ENCODE measurements around the gene IL1RL2.

Gene IL1RL2

DNA sequence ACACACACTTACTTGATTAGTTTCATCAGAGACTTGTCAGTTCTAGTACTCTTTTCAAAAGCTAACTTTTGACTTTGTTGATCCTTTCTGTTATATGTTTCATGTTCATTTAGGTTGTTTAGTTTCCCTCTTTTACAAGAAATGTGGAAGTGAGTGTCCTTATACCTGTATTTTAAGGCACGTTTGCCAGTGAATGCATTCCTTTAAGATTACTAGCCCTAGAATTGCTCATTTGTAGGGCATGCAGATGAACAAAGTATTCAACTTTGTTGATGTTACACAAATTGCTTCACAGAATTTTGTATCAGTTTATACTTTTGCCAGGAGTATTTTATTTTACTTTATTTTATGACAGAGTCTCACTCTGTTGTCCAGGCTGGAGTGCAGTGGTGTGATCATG lies 6.3 kb downstream of the IL1RL2 start:
- intact Hi-C loops (cut with DNase I): no loop called here
- DNase-seq: no peak

DNA sequence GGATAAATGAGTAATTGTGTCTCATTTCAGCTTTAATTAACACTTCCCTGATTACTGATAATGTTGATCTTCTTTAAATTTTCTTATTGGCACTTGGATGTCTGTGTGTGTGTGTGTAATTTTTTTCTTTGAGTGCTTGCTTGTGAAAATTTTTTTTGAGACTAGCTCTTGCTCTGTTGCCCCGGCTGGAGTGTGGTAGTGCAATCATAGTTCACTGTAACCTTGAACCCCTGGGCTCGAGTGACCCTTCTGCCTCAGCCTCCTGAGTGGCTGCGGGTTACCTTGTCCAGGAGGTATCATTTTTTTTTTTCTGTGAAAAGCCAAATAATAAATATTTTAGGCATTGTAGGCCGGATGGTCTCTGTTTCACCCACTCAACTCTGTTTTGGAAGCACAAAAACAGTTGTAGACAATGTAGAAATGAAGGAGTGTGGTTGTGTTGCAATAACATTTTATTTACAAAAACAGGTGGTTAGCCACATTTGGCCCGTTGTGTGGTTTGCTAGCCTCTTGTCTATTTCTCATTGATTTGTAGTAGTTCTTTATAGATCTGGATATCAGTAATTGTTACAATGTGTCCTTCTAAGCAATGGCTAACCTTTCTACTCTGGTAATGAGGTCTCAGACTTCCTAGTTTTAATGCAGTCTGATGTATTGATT lies 7.9 kb downstream of the IL1RL2 start:
- DNase-seq: no peak
- intact Hi-C loops (cut with DNase I): no loop called here

DNA sequence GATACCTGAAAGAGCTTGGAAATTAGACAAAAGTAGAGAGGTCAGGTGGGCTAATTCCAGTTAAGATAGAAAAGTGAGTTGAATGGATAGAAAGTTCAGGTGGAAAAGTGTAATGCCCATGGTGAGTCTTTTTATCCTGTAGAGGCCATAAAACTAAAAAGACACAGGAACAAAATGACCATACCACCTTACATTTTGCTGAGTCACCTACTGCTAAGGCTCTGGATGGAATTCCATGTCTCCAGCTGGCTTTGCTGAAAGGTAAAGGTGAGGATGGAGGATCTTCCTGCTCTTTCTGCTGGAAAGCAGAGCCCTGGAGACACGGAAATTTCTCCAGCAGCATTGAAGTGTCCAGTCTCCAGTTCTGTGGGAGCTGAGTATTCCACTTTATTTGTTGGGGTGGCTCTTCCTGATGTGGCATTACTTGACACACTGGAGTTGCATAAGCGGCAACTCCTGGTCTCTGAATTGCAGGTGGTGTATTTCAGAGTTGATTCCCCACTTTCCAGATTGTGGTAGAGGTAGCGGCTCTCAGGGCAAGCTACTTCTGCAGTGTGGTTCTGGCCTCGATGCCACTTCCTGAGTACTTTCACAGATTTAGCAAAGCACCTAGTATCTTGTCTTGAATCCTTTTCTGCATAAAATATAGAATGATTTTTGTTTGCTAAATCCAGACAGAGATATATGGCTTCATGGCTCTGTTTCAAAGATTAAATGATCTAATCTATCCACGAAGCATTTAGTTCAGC lies 10.7 kb downstream of the IL1RL2 start:
- no peak for DNase-seq
- intact Hi-C loops (cut with DNase I): no loop called here

DNA sequence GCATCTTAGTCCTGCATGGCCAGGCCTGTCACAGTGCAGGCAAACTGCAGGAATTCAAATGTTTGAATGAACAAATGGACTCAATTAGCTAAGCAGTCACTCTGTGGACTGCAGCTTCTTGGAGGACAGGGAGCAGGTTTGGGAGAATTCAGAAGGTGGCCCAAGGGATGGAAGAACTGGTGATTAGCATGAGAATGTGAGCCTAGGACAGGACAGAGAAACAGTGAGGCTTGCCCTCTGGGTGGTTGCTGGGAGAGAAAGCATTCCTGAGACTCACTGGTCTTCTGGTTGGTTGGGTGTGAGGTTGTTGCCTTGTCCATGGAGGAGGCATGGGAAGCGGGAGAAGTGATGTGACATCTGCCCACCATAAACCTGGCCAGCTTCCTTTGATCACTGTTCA lies 13.7 kb downstream of the IL1RL2 start:
- intact Hi-C loops (cut with DNase I): no loop called here

DNA sequence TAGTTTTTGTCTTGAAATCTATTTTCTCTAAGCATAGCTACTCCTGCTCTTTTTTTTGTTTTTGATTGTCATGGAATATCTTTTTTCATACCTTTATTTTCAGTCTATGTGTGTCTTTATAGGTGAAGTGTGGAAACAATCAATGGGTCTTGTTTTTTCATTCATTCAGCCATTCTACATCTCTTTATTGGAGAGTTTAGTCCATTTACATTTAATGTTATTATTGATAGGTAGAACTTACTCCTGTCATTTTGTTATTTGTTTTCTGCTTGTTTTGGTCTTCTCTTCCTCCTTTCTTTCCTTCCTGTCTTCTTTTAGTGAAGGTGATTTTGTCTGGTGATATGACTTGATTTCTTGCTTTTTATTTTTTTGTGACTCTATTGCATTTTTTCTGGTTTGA lies 17.8 kb downstream of the IL1RL2 start:
- DNase-seq: no peak
- intact Hi-C loops (cut with DNase I): no loop called here

More for the DNA sequence above, 13.7 kb downstream of the IL1RL2 start:
- DNase-seq: no peak

DNA sequence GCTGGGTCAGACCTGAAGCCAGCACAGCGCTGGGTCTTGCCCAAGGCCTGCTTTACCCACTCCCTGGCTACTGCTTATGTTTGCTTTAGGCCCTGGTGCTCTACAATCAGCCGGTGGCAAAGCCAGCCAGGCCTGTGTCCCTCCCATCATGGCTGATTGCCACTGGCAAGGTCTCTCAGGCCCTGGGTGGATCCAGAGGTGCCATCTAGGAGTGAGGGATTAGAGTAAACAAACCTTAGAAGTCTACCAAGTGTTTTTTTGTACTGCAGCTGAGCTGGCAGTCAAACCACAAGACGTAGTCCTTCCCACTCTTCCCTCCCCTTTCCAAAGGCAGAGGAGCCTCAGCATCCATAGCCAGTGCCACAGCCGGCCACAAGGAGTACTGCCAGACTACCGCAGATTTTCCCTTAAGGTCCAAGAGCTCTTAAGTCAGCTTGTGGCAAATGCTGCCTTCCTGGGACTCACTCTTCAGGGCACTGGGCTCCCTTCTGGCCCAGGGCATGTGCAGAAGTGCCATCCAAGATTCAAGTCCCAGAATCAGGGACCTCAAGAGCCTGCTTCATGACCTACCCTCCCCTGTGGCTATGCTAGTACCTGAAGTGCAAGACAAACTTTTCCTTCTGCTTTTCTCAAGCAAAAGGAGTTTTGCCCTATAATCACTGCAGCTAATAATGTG lies 20.0 kb downstream of the IL1RL2 start:
- no peak for DNase-seq
- intact Hi-C loops (cut with DNase I): no loop called here

DNA sequence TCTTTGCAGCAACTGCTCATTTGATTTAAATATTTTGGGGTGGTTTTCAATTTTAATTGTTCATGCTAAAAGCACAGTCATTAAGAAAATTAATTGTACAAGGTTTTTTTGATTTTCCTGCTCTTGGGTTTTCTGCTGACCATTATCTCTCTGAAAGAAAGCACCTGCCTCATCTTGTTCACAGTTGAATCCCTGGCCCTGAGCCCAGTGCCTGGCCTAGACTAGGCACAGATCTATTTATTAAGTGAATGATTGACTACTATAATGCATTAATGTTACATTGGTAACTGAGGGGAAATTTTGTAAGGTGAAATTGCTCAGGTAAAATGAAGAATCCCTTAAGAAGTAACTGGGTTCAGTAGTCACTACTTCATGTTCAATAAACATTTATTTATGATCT lies 22.0 kb downstream of the IL1RL2 start:
- intact Hi-C loops (cut with DNase I): no loop called here
- no peak for DNase-seq

DNA sequence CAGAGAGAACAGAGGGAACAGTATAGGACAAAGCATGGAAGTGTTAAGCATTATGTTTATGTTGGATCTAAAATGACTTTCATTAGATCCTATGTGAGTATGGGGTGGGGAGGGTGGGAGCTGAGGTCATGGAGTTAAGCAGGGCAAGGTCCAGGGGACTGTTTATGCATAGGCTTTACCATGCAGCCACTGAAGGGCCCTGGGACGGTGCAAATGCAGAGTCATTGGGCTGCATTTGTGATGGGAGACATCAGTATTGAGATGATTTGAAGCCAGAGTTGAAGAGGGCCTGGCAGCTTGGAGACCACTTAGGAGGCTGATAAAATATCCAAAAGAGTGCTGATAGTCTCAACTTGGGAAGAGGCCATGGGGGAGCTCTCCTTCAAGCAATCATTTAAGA lies 22.7 kb downstream of the IL1RL2 start:
- intact Hi-C loops (cut with DNase I): no loop called here
- no peak for DNase-seq

DNA sequence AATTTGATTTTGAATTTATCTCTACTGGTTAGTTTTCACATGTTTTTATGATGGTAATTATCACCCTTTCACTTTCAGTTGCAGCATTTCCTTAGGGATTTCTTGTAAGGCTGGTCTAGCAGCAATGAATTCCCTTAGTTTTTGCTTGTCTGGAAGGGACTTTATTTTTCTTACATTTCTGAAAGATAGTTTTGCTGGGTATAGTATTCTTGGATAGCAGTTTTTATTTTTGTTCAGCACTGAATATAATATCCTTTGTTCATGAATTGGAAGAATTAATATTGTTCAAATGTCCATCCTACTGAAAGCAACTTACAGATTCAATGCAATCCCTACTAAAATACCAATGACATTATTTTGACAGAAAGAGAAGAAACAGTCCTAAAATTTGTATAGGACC lies 30.2 kb downstream of the IL1RL2 start:
- intact Hi-C loops (cut with DNase I): no loop called here
- no peak for DNase-seq

DNA sequence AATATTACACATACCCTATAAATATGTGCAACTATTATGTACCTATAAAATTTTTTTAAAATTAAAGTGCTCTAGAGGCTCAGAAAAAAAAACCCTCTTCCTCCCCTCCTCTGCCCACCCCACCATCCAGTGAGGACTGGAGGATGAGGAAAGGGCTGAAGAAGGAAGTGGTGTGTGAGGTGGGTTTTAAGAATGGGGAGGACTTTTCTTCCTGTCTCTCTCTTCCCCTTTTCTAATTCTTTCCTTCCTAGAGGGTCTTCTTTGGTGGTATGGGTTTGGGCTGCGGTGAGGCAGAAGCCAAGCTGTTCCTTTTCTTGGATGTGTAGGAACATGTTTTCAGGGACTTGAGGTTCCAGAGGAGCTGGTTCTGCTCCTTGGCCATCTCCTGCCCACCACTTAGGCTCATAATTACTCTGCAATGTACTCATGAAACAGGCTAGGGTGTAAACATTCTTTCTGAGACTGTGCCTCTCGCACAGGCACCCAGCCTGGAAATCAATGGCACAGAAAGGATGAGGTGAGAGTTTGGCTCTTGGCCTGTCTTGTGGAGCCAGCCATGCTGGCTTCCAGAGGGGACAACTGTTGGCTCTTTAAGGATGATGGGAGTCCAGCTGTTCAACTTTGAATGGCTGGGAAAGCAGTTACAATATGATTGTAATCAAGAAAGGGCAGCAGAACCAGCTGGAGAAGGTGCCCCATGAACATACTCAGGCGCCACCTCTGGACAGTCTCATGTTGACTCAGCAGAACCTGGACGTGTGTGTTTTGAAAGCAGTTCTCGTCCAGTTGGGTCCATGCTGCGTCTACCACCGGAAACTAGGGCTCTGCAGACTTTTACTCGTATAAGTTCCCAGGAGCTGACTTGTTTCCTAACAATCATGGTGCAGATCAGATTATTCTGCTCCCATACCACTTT lies 38.3 kb downstream of the IL1RL2 start:
- no peak for DNase-seq
- intact Hi-C loops (cut with DNase I): no loop called here

DNA sequence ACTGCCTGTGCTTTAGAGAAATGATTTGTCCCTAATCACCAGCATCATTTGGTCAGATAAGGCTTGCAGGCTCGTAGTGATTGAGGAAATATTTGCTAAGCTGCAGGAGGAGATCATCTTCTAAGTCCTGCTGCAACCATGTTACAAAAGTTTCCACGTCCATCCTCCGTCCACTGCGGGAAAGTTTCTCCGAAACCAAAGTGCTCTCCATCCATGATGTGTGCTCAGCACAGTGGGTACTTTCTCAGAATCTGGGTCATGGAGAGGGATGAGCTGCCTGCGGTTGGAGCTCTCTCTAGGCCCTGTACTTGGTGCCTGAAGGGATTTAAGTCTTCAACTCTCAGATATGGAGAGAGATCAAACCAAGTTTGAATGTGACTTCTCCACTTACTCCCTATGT lies 39.3 kb downstream of the IL1RL2 start:
- intact Hi-C loops (cut with DNase I): no loop called here
- no peak for DNase-seq

DNA sequence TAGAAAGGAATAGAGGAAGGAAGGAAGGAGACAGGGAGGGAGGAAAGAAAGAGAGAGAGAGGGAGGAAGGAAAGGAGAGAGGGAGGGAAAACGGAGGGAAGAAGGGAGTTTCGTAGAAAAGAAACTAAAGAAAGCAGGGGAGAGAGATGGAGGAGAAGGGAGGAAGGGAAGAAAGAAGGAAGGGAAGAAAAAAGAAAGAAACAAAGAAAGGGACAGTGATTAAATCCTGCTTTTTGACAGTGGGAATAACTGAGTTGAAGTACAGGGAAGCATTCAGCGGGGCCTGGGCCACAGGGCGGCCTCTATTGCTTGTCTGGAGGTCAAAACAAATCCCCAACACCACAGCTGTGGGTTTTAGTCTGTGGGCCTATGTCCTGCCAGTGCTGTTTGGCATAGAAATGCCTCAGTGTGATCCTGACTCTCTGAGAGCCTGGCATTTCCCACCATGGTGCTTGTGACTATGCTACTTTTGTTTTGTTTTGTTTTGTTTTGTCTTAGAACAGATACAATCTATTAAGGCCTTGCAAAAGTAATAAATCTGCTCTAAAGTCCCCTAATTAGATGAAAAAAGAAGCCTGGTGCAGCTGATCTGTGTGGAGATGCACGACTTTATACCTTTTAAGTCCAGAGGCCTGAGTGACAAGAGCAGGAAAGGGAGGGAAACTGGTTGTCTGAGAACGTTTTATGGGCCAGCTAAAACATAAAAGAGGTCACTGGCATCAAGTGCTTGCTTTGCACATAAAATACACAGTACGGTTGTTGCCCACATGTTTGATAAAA lies 40.0 kb downstream of the IL1RL2 start:
- intact Hi-C loops (cut with DNase I): no loop called here
- DNase-seq: peak in 2 of 10 donors; percentile 56 to 89

DNA sequence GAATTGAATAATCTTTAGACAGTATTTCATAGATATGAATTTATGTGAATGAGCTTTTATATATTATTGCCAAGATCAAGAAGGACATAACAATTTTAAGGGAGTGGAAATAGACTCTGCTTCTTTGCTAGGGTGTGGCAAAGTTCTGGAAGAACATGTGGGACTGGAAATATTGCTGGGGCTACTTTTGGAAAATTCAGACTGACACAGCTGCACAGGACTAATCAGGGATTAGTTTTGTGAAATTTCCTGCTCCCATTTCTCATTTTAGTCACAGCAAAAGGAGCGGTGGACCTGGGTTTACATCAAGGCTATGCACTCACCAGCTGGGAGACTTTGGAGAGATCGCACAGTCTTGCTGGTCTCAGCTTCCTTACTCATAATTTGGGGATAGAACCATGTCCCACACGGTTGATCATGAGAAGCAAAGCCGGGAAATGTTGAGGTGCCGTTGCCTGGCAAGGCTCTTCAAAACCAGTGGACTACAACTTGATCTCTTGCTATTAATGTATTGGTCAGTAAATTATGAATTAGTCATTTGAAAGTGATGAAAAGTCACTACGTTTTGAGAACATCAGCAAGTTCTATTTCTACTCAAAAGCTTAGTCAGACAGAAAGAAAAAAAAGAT lies 42.4 kb downstream of the IL1RL2 start:
- intact Hi-C loops (cut with DNase I): no loop called here
- DNase-seq: no peak

DNA sequence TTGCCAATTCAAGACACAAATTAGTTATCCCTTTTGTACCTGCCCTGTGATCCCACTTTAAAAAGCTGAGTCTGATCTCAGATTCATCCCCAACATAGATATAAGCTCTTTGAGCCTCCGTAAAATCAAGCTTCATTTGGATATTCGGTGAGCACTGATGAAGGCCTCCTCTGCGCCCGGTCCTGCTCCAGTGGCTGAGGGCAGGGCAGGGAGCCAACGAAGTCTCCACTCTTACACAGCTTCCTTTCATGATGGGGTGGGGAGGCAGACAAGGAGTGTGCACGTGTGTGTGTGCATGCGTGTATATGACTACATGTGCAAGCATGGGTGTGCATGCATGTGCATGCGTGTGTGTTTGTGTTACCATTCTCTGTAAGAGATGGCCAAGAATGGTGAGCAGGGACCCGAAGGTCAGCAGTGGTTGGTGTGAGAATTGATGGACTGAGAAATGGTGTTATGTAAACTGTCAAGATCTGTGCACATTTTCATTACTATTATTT lies 43.6 kb downstream of the IL1RL2 start:
- no peak for DNase-seq
- intact Hi-C loops (cut with DNase I): no loop called here

DNA sequence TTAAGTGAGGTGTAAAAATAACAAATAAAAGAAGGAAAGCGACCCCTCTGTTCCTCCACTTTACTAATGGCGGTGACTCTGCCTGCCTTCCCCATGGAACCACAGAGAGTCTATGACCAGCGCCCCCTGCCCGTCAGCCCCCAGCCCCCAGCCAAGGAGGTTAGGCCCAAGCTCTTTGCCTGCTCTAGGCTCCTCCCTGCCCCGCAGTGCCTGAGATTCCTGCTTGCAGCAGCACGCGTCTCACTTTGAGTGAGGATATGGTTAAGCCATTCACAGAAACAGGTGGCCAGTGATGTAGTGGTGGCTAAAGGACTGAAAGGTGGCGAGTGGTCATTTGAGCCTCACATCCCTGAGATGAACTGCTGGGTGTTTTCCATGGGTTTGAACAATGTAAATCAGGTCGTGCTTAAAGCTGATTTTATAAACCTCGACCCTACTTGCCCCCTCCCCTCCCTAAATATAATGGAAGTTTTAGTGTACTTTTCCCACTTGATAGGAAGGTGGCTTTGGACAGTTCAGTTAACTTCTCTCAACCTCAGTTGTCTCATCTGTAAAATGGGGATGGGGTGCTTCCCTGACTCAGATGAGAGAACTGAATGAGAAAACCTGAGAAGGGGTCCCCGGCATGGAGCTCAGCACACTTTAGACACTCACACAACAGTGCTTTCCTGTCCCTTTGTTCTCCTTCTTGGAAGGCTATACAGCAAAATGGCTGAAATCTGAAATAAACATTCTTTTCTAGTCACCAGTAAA lies 46.5 kb downstream of the IL1RL2 start:
- intact Hi-C loops (cut with DNase I): no loop called here

DNA sequence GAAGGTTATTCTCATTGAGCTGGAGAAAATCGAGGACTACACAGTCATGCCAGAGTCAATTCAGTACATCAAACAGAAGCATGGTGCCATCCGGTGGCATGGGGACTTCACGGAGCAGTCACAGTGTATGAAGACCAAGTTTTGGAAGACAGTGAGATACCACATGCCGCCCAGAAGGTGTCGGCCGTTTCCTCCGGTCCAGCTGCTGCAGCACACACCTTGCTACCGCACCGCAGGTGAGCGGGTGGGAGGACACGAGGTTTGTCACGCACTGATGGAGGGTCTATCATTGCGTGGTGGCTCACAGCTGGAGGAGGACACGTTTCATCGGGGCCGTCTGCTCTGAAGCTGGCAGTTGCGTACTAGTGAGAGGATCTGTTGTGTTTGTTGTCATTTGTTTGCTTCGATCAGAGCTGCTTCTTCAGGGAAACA lies 48.2 kb downstream of the IL1RL2 start:
- DNase-seq: no peak
- intact Hi-C loops (cut with DNase I): no loop called here

More for the DNA sequence above, 46.5 kb downstream of the IL1RL2 start:
- no peak for DNase-seq

DNA sequence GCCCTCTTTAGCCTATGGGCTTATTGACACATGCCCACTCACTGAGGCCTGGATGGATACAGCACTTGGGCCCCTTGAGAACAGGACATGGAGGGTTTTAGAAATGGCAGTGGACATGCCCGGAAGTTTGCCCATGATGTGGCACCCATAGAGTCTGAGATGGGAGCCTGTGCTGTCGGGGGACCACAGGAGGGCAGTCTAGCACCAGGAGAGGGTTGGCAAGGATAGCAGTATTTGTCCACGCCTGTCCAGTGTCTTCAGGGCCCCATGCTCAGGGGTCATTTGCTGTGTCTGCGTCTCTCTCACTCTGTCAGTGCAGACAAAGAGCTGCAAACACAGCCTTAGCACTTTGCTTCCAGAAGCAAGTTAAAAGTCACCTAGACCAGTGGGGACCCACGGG lies 48.7 kb downstream of the IL1RL2 start:
- intact Hi-C loops (cut with DNase I): no loop called here
- DNase-seq: no peak

DNA sequence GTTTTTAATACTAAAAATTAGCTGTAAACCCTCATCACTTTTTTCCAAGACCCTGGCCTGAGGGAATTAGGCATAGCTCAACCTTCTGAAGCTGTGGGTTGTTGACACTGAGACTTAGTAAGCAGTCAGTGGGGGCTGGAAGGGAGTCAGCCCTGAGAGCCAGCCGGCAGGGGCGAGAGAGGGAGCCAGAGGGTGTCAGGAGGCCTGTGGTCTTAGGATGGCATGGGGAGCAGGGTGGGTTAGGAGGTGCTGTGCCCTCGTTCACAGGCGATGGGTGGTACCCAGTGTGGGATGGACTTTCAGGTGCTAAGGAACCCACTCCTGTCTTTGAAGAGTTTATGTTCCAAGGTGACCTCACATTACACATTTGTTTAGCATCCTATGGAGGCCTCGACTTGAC lies 49.3 kb downstream of the IL1RL2 start:
- no peak for DNase-seq
- intact Hi-C loops (cut with DNase I): no loop called here

DNA sequence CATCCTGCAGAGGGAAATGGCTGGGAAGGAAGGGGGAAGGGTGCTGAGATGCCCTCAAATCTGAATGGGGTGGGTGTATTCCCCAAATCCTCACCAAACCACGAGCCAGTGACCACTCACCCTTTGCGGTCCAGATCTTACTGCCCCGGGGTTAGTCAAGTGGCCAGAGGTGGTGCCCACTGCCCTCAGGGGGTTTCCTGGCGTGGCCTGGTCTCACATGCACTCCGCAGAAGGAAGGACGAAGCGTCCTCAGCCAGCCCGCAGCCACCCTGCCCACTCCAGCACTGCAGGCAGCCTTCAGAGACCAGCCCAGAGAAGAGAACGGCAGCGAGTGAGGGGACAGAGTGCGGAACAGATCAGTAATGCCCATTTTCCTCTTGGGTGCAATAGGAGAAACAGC lies 50.4 kb downstream of the IL1RL2 start:
- DNase-seq: peak in 1 of 10 donors; percentile 56
- intact Hi-C loops (cut with DNase I): no loop called here

All from posterior cingulate gyrus (tissue), 11 donors.